A673 (cell line): ENCODE data around the gene BCAS1. TPM values are rescaled to one million over a fixed set of nuclear protein-coding genes. Genes with fewer than 3 reads are reported as not detected.

ENCODE experiments used
- BruUV-seq: library from RNA; stranded (reverse); fragments of 400-500 nt; replicated peaks from 2 replicates; lab custom pipeline; 2021; lab: Mats Ljungman, UMichigan
- CTCF ChIA-PET: fragments of 300-600 bp; sonication (Branson Sonifier 250); formaldehyde crosslinking; loops from one replicate; lab custom pipeline; 2022; ENCODE audit warnings: antibody characterized with exemption; lab: Charles Lee
- POLR2A ChIA-PET: fragments of 300-600 bp; sonication (Branson Sonifier 250); formaldehyde crosslinking; loops from one replicate; lab custom pipeline; 2022; ENCODE audit warnings: antibody characterized with exemption; ENCODE audit not compliant: low non-redundant PET; lab: Charles Lee
- DNase-seq: peaks from one replicate; pipeline ENCODE4 v3.0.0-alpha.2; 2015; ENCODE audit warnings: low spot score
- H3K27ac ChIP-seq: fragments of 200-600 bp; sonication (generic); 2 replicates; pipeline ENCODE4 v1.5.1; 2016; ENCODE audit warnings: mixed run types, low read depth, mild to moderate bottlenecking, mixed read lengths, antibody characterized with exemption, low read length; ENCODE audit not compliant: poor library complexity, severe bottlenecking
- H3K27me3 ChIP-seq: fragments of 200-600 bp; sonication (generic); replicated peaks from 2 replicates; pipeline ENCODE4 v1.6.1; 2017; ENCODE audit warnings: mixed run types, low read depth, mild to moderate bottlenecking, mixed read lengths, antibody characterized with exemption, low read length; ENCODE audit not compliant: insufficient read depth, poor library complexity
- H3K36me3 ChIP-seq: fragments of 200-600 bp; sonication (generic); 2 replicates; pipeline ENCODE4 v1.6.1; 2016; ENCODE audit warnings: mixed run types, mild to moderate bottlenecking, mixed read lengths, antibody characterized with exemption, low read length; ENCODE audit not compliant: insufficient read depth, poor library complexity, severe bottlenecking
- H3K4me1 ChIP-seq: fragments of 200-600 bp; sonication (generic); 2 replicates; pipeline ENCODE4 v1.6.1; 2017; ENCODE audit warnings: mixed run types, mild to moderate bottlenecking, mixed read lengths, antibody characterized with exemption, low read length; ENCODE audit not compliant: insufficient read depth, poor library complexity, severe bottlenecking
- H3K4me3 ChIP-seq: fragments of 200-600 bp; sonication (generic); 2 replicates; pipeline ENCODE4 v1.5.1; 2016; ENCODE audit warnings: low read depth, mixed run types, mild to moderate bottlenecking, mixed read lengths, low read length; ENCODE audit not compliant: poor library complexity, severe bottlenecking
- H3K9me3 ChIP-seq: fragments of 200-600 bp; sonication (generic); 2 replicates; pipeline ENCODE4 v1.6.1; 2016; ENCODE audit warnings: mixed run types, low read depth, mild to moderate bottlenecking, mixed read lengths, antibody characterized with exemption, low read length; ENCODE audit not compliant: poor library complexity, severe bottlenecking
- CTCF ChIP-seq: fragments of 300-800, 200-600 bp; sonication (generic); conservative IDR thresholded peaks from 2 replicates; pipeline ENCODE4 v1.5.1; 2017; ENCODE audit warnings: low read depth, mild to moderate bottlenecking, antibody characterized with exemption, low read length, moderate library complexity, mixed read lengths
- EZH2 ChIP-seq: fragments of 200-600 bp; sonication (generic); IDR thresholded peaks from 2 replicates; pipeline ENCODE4 v1.6.1; 2017; ENCODE audit warnings: borderline replicate concordance, low read depth, mild to moderate bottlenecking, mixed read lengths, antibody characterized with exemption, low read length; ENCODE audit not compliant: poor library complexity, severe bottlenecking
- intact Hi-C: fragments of 100-400 bp; cut with micrococcal nuclease; formaldehyde crosslinking; loops from one replicate; pipeline ENCODE4 v1.10.0; 2022; ENCODE audit not compliant: unreplicated experiment
- total RNA-seq: library from RNA; stranded (reverse); gene quantifications from 2 replicates; pipeline ENCODE4 v1.2.3, GENCODE V29; 2021

BCAS1 gene
- total RNA-seq, 1 experiment from 2014 or later, result 1.4 TPM

- Histone ChIP-seq H3K4me1 (peaks cover 79% of the 10 kb centered on the region), H3K9me3 (no peaks in the 10 kb centered on the region), H3K27ac (peak overlapping the region; percentile 71), H3K4me3 (no peak overlapping the region), H3K36me3 (no peaks in the 10 kb centered on the region), H3K27me3 (no peaks in the 10 kb centered on the region)
- intact Hi-C loops, result loop anchor here (1.0 kb wide), 1 partner anchor 360 kb away; no protein-coding TSS in a partner anchor
- ChIA-PET POLR2A (no interaction called here), CTCF (interaction anchor here (1.6 to 1.8 kb wide), 3 partner anchors 11 to 359 kb away, joined by 7 to 19 read pairs (median 10); no protein-coding TSS in a partner anchor)
- no TSS peak for BruUV-seq
- TF ChIP-seq EZH2, result no peak
- no peak for TF ChIP-seq CTCF
- DNase-seq, result no peak
These were observed 131.7 kb downstream of the BCAS1 start for GRCh38 chr20:53938739-53939138.

- ChIA-PET POLR2A (no interaction called here), CTCF (no interaction called here)
- no TSS peak for BruUV-seq
- intact Hi-C loops, result no loop called here
- no peak for DNase-seq
- no peaks in the 10 kb centered on the region for H3K27me3 ChIP-seq
- H3K36me3 ChIP-seq, result no peaks in the 10 kb centered on the region
- H3K9me3 ChIP-seq, result no peaks in the 10 kb centered on the region
- H3K27ac ChIP-seq, result no peak overlapping the region
- peaks cover 78% of the 10 kb centered on the region for H3K4me1 ChIP-seq
- no peak overlapping the region for H3K4me3 ChIP-seq
- TF ChIP-seq EZH2 (no peak), CTCF (no peak)
These were observed 132.4 kb downstream of the BCAS1 start for GRCh38 chr20:53937929-53938367.

- peaks cover 74% of the 10 kb centered on the region for H3K4me1 ChIP-seq
- ChIA-PET CTCF (no interaction called here), POLR2A (no interaction called here)
- no peaks in the 10 kb centered on the region for H3K9me3 ChIP-seq
- no peak for DNase-seq
- H3K36me3 ChIP-seq, result no peaks in the 10 kb centered on the region
- H3K4me3 ChIP-seq, result no peak overlapping the region
- H3K27ac ChIP-seq, result peak overlapping the region; percentile 96
- TF ChIP-seq EZH2 (no peak), CTCF (no peak)
- intact Hi-C loops, result no loop called here
- no peaks in the 10 kb centered on the region for H3K27me3 ChIP-seq
- no TSS peak for BruUV-seq
These were observed 133.1 kb downstream of the BCAS1 start for GRCh38 chr20:53937339-53937741.
